HG02981 (cell line): ENCODE results near the gene PLA2G2D.
"Not testable (repeated sequence)": the region's sequence is repeated elsewhere in the genome, so short reads cannot be mapped to it uniquely, and the experiment has no call there.

Experiments used
- ATAC-seq: cut with Tn5 transposase; IDR thresholded peaks from one replicate; pipeline ENCODE4 v1.9.1; 2021; ENCODE audit warnings: mild to moderate bottlenecking, moderate library complexity; ENCODE audit not compliant: unreplicated experiment

PLA2G2D gene

GRCh38 chr1:20143318-20143717, 24.0 kb upstream of the PLA2G2D start:
- ATAC-seq = no peak

- no peak for ATAC-seq
These were observed 22.8 kb upstream of the PLA2G2D start for GRCh38 chr1:20142001-20142710.

DNA sequence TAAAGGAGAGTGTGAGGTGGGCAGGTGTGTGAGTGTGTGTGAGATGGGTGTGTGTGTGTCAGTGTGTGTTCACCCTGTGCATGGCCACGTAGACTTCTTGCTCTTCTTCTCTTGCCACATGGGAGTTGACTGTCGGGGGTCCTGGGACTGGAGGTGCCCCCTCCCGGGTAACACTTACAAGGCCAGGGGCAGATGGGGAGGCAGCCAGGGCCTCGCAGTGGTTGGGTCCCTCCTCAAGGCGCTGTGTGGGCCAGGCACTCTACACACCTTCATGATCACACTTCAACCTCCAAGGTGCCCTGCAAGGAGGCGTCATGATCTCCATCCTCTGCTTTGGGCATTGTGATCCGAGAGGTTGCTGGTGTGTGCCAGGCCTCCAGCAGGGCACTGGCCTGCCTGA, 22.1 kb upstream of the PLA2G2D start:
- ATAC-seq = no peak

GRCh38 chr1:20141001-20141400, 21.7 kb upstream of the PLA2G2D start:
- ATAC-seq = no peak

DNA sequence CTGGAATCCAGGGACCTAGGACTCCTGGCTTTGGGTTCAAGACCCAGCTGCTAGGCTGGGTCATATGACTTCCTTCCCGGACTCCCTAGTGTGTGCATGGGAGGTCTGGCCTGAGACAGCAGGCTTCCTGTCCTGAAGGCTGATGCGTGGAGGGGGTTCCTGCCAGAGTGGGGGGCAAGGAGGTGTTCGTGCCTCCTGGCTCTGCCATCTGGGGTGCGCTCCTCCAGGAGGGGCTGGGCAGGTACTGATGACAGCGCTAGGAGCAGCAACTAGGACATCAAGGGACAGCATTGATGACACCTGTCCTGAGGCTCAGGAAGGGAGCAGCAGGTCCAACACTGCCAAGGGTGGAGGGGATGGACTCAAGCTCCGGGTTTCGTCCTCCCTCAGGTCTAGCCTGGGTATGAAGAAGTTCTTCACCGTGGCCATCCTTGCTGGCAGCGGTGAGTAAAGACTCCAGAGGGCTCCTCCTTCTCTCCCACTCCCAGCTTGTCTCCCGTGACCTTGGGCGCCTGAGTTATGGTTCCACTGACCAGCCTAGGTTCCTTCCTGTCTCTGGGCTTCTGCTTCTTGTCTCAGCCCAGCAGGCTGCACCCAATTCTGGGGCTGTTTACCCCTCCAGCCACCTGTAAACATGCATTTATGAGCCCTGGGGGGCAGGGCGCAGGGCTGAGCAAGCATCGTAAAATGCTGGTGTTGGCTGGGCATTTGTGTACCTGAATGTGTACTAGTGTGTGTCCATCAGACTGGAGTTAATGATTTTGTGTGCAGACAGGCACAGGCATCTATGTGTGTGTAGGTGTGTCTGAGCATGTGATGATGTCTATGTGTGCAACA, 20.7 kb upstream of the PLA2G2D start:
- ATAC-seq = no peak

GRCh38 chr1:20138961-20139550, 19.7 kb upstream of the PLA2G2D start, which contains the start of gene PLA2G2F:
Gene PLA2G2F (plus strand): TSS chr1:20139323. CDS start chr1:20139428, 105 bp downstream.
- ATAC-seq = no peak

DNA sequence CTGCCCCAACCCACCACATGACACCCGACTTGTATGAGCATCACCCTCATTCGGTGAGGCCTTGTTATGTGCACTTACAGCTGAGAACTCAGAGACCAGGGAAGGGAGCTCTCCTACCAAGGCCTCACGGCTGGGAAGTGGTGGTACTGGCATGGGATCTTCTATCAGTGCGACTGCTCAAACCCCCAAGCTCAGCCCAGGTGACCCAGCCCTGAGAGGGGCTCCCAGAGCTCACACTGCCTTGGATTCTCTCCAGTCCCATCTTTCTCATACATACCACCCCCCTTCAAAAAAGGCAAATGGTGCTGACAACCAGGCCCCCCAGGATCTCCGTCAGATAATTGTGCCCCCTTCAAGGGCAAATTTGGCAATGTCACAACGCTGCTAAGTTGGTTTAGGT, 19.0 kb upstream of the PLA2G2D start:
- ATAC-seq = no peak

GRCh38 chr1:20137604-20138003, 18.3 kb upstream of the PLA2G2D start:
- no peak for ATAC-seq

- no peak for ATAC-seq
These were observed 17.7 kb upstream of the PLA2G2D start for GRCh38 chr1:20137055-20137454.

- no peak for ATAC-seq
These were observed 16.9 kb upstream of the PLA2G2D start for GRCh38 chr1:20136249-20136648.

GRCh38 chr1:20134995-20135394, 15.7 kb upstream of the PLA2G2D start:
- no peak for ATAC-seq

GRCh38 chr1:20130518-20130917, 11.2 kb upstream of the PLA2G2D start:
- ATAC-seq = not testable (repeated sequence)

GRCh38 chr1:20126806-20127440, 7.6 kb upstream of the PLA2G2D start:
- no peak for ATAC-seq

- ATAC-seq = peak; percentile 50
These were observed 6.9 kb upstream of the PLA2G2D start for GRCh38 chr1:20126041-20126805.

GRCh38 chr1:20125100-20125499, 5.8 kb upstream of the PLA2G2D start:
- no peak for ATAC-seq

GRCh38 chr1:20124456-20125057, 5.2 kb upstream of the PLA2G2D start:
- ATAC-seq = no peak

DNA sequence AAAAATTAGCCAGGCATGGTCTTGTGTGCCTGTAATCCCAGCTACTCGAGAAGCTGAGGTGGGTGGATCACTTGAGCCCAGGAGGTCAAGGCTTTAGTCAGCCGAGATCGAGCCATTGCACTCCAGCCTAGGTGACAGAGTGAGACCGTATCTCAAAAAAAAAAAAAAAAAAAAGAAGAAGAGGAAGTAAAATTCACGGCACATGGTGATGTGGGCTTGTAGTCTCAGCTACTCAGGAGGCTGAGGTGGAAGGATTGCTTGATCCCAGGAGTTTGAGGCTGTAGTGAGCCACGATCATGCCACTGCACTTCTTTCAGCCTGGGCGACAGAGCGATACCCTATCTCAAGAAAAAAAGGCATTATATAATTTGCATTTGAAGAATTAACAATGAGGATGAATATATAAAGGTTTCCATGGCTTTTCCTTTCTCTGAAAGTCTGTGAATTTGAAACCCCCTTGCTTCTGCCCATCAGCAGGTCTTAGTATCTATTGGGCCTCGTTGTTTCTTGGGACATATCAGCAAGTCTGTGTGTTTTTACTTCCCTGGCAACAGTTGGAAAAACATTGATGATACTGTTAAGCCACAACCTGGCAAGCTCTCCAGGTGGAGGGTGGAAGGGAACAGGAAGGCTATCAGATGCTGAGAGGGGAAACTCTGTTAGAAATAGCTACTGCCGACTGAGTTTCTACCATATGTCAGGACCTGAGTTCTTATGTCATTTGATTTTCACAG, 4.6 kb upstream of the PLA2G2D start:
- no peak for ATAC-seq

DNA sequence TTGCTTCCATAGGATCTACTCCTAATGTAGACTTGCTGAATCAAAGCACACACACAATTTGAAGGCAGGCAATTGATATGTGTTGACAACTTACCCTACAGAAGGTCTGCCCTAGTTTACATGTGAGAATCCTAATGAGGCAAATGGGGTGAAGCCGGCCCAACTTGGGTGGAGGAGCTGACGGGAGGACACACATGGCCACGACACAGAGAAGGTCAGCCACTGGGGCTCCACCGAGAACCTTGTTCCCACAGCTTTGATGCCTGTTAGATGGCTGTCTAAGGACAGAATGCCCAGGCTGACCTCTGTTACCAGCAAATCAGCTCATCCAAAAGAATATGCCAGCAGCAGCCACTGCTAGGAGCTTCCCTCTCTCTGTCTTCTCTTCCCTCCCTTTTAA, 1.5 kb upstream of the PLA2G2D start:
- no peak for ATAC-seq

- no peak for ATAC-seq
These were observed 2.1 kb downstream of the PLA2G2D start for GRCh38 chr1:20117236-20117635.
